ENCODE data around the gene MAP2.

Gene MAP2

DNA sequence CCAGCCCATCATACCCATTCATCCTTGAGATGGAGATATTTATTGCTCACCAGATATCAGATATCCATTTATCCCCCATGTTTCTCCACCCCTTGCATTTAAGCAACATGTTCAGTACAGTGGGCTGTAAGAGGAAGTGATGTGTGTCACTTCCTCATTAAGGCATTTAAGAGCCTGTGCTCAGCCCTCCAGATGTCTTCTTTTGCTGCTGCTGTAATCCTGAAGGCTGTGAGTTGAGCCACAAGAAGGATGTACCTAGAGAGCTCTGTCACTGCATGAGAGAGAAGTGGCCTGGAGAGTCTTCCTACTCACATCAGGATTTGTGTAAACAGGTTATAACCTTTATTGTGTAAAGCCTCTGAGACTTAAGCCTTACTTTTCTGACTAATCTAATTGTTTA is 195.9 kb downstream of the MAP2 start:
- Histone ChIP-seq H3K4me3 (ENCODE audit: low read depth, low read length) (no peak overlapping the region), H3K27ac (no peak overlapping the region), H3K27me3 (replicated peaks) (no peaks in the 10 kb centered on the region), H3K36me3 (replicated peaks) (no peaks in the 10 kb centered on the region)
- no peak for DNase-seq
- in situ Hi-C loops (cut with HindIII; ENCODE audit: low pct_ligation_motif_present, low sequenced_read_pairs): no loop called here
- no peak for TF ChIP-seq CTCF (IDR thresholded peaks at IDR 0.05; ENCODE audit: low read depth, low read length, missing control alignments)

DNA sequence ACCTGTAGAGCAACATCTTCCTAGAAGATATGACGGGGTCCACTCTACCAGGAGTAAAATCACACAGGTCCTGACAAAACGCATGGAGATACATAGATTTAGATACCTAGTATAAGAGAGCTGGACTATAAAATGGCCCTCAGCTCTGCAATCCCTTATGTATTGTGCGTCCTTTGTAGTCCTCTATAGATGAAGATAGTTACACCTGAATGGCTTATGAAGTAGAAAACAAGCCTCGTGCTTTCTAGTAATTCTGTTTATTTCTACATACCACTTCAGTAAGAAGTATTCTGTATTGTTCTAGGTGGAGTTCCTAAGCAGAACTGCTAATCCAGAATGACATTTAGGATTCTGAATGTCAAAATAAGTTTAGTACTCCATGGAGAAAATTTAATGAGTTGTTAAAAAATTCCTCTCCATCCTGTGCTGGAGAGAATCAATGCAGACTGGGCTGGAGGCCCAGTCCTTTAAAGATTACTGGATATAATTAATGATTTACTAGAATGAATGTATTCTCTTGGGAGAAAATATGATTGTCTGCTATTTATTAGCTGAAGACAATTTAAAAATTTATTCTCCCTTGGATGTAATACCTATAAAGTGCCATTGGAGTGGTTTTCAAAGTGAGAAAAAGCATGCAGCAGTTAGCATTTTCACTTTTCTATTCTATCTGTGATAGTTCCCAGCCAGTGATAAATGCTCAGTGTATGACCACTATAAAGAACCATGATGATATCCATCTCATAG is 200.5 kb downstream of the MAP2 start:
- in situ Hi-C loops (cut with HindIII; ENCODE audit: low pct_ligation_motif_present, low sequenced_read_pairs): no loop called here
- Histone ChIP-seq H3K36me3 (replicated peaks) (no peaks in the 10 kb centered on the region), H3K27ac (no peak overlapping the region), H3K4me3 (ENCODE audit: low read depth, low read length) (no peak overlapping the region), H3K27me3 (replicated peaks) (no peaks in the 10 kb centered on the region)
- no peak for DNase-seq
- no peak for TF ChIP-seq CTCF (IDR thresholded peaks at IDR 0.05; ENCODE audit: low read depth, low read length, missing control alignments)

DNA sequence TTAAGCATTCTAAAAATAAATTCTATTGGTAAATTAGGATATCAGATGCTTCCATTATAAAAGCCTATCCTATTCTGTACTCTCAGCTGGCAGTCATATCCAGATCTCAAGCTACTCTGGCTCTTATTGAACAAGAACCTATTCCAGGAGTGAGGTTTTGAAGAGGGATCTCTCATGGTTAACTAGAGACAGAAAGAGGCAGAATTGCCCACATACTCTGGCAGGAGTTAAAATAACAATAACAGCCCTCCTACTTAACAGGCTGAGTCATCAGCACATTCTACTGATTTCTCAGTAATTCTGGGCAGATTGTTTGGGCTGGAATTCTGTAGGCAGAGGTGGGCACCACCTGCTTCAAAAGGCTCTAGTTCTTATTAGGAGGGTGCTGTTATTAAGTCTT is 205.8 kb downstream of the MAP2 start:
- H3K4me3 ChIP-seq (ENCODE audit: low read depth, low read length): no peak overlapping the region

GRCh38 chr2:209633911-209634310 is 210.1 kb downstream of the MAP2 start:
- no peak for TF ChIP-seq CTCF (IDR thresholded peaks at IDR 0.05; ENCODE audit: low read depth, low read length, missing control alignments)
- Histone ChIP-seq H3K27ac (no peak overlapping the region), H3K27me3 (replicated peaks) (no peaks in the 10 kb centered on the region), H3K36me3 (replicated peaks) (no peaks in the 10 kb centered on the region), H3K4me3 (ENCODE audit: low read depth, low read length) (no peak overlapping the region)
- no peak for DNase-seq
- in situ Hi-C loops (cut with HindIII; ENCODE audit: low pct_ligation_motif_present, low sequenced_read_pairs): no loop called here

More for the DNA sequence above, 205.8 kb downstream of the MAP2 start:
- no peak overlapping the region for H3K27ac ChIP-seq
- no peak for TF ChIP-seq CTCF (IDR thresholded peaks at IDR 0.05; ENCODE audit: low read depth, low read length, missing control alignments)
- in situ Hi-C loops (cut with HindIII; ENCODE audit: low pct_ligation_motif_present, low sequenced_read_pairs): no loop called here
- no peaks in the 10 kb centered on the region for H3K36me3 ChIP-seq (replicated peaks)
- DNase-seq: peak; percentile 60
- H3K27me3 ChIP-seq (replicated peaks): no peaks in the 10 kb centered on the region

DNA sequence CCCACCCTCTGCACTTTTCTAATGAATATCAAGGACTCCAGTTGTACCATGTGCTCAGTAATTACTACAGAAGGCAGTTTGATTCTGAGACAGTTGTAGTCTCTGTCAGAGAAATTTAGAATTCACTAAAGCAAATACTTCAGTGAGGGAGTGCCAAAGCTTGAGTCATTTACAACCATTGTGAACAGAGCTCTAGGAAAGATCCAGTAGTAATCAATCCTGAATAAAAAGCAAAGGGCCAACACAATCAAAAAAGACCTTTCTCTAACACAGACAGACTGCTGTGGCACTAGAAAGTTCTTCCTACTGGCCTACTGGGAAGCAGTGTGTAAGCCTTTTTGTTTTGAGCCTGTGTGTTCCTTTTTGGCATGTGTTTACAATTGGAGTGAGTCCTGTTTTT is 212.2 kb downstream of the MAP2 start:
- no peaks in the 10 kb centered on the region for H3K27me3 ChIP-seq (replicated peaks)
- H3K4me3 ChIP-seq (ENCODE audit: low read depth, low read length): no peak overlapping the region
- in situ Hi-C loops (cut with HindIII; ENCODE audit: low pct_ligation_motif_present, low sequenced_read_pairs): no loop called here
- no peak for TF ChIP-seq CTCF (IDR thresholded peaks at IDR 0.05; ENCODE audit: low read depth, low read length, missing control alignments)
- H3K36me3 ChIP-seq (replicated peaks): no peaks in the 10 kb centered on the region
- H3K27ac ChIP-seq: no peak overlapping the region
- DNase-seq: no peak

DNA sequence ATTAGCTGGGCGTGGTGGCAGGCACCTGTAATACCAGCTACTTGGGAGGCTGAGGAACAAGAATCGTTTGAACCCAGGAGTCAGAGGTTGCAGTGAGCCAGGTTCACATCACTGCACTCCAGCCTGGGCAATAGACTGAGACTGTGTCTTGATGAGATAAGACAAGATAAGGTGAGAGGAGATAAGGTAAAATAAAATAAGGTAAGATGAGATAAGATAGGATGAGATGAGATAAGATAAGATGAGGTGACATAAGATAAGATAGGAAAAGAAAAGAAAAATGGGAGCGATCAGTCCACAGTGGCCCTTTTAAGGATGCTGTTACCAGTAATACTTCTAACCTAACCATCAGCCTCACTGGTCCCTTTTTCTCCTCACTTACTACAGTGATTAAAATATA is 213.4 kb downstream of the MAP2 start:
- in situ Hi-C loops (cut with HindIII; ENCODE audit: low pct_ligation_motif_present, low sequenced_read_pairs): no loop called here
- no peak for TF ChIP-seq CTCF (IDR thresholded peaks at IDR 0.05; ENCODE audit: low read depth, low read length, missing control alignments)
- Histone ChIP-seq H3K27ac (no peak overlapping the region), H3K27me3 (replicated peaks) (no peaks in the 10 kb centered on the region), H3K36me3 (replicated peaks) (no peaks in the 10 kb centered on the region), H3K4me3 (ENCODE audit: low read depth, low read length) (no peak overlapping the region)
- DNase-seq: no peak
